Liver (tissue), 9 donors: ENCODE data around the gene CDKN2AIPNL. TPM values are rescaled to one million over a fixed set of nuclear protein-coding genes. Genes with fewer than 3 reads are reported as not detected.

Source experiments
- DNase-seq: peaks from one replicate; pipeline ENCODE4 v3.0.0-alpha.2; 2017; ENCODE audit warnings: low spot score
- H3K27ac ChIP-seq, 2 donors: one replicate each; pipeline ENCODE4 v1.7.0; 2013; ENCODE audit warnings: inconsistent platforms in 2 of 2, low read length in 2 of 2, control low read depth in 1 of 2, low read depth in 1 of 2, mild to moderate bottlenecking in 1 of 2
- H3K27me3 ChIP-seq, 4 donors: one replicate each; pipeline versions ENCODE4 v1.6.1 to v1.7.0; 2013; ENCODE audit warnings: low read length in 3 of 4, inconsistent platforms in 1 of 4, mild to moderate bottlenecking in 1 of 4, moderate library complexity in 1 of 4; ENCODE audit not compliant: control insufficient read depth in 4 of 4, insufficient read depth in 4 of 4
- H3K36me3 ChIP-seq, 4 donors: one replicate each; pipeline versions ENCODE4 v1.6.1 to v1.7.0; 2013; ENCODE audit warnings: low read length in 3 of 4, mild to moderate bottlenecking in 3 of 4, low read depth in 1 of 4, moderate library complexity in 1 of 4; ENCODE audit not compliant: control insufficient read depth in 4 of 4, insufficient read depth in 3 of 4
- H3K4me1 ChIP-seq, 4 donors: one replicate each; pipeline versions ENCODE4 v1.6.1 to v1.7.0; 2013; ENCODE audit warnings: low read length in 3 of 4, mild to moderate bottlenecking in 3 of 4, moderate library complexity in 1 of 4; ENCODE audit not compliant: control insufficient read depth in 4 of 4, insufficient read depth in 4 of 4
- H3K4me3 ChIP-seq, 3 donors: one replicate each; pipeline versions ENCODE4 v1.6.1 to v1.7.0; 2013; ENCODE audit warnings: low read length in 3 of 3, control low read depth in 1 of 3, low read depth in 1 of 3, mild to moderate bottlenecking in 1 of 3
- H3K9ac ChIP-seq, 2 donors: one replicate each; pipeline ENCODE4 v1.7.0; 2013; ENCODE audit warnings: low read length in 2 of 2, mild to moderate bottlenecking in 2 of 2, moderate library complexity in 2 of 2, control low read depth in 1 of 2, low read depth in 1 of 2
- H3K9me3 ChIP-seq, 4 donors: one replicate each; pipeline versions ENCODE4 v1.6.1 to v1.7.0; 2013; ENCODE audit warnings: low read length in 3 of 4; ENCODE audit not compliant: control insufficient read depth in 4 of 4
- EGR1 ChIP-seq, 2 donors: IDR thresholded peaks; 2 replicates each; pipeline ENCODE4 v1.6.1; 2016 to 2018; ENCODE audit warnings: antibody characterized with exemption in 2 of 2, low read depth in 2 of 2
- GABPA ChIP-seq, 2 donors: IDR thresholded peaks in 1 of 2; conservative IDR thresholded peaks in 1 of 2; 2 replicates each; pipeline ENCODE4 v1.6.1; 2016; ENCODE audit warnings: antibody characterized with exemption in 2 of 2, mild to moderate bottlenecking in 1 of 2, moderate library complexity in 1 of 2
- HNF4A ChIP-seq, 2 donors: conservative IDR thresholded peaks; 2 replicates each; pipeline ENCODE4 v1.6.1; 2016; ENCODE audit warnings: antibody characterized with exemption in 2 of 2, mild to moderate bottlenecking in 2 of 2
- JUND ChIP-seq, 2 donors: IDR thresholded peaks; 2 replicates each; pipeline ENCODE4 v1.6.1; 2016; ENCODE audit warnings: antibody characterized with exemption in 2 of 2
- NR2F2 ChIP-seq: IDR thresholded peaks from 2 replicates; pipeline ENCODE4 v1.6.1; 2016; ENCODE audit warnings: antibody characterized with exemption
- RXRA ChIP-seq, 2 donors: IDR thresholded peaks; 2 replicates each; pipeline ENCODE4 v1.6.1; 2017 to 2018; ENCODE audit warnings: antibody characterized with exemption in 2 of 2, mild to moderate bottlenecking in 1 of 2
- SP1 ChIP-seq: IDR thresholded peaks from 2 replicates; pipeline ENCODE4 v1.6.1; 2018; ENCODE audit warnings: antibody characterized with exemption, mild to moderate bottlenecking
- YY1 ChIP-seq: IDR thresholded peaks from 2 replicates; pipeline ENCODE4 v1.6.1; 2016; ENCODE audit warnings: antibody characterized with exemption, mild to moderate bottlenecking
- WGBS: extraction: QIAGEN DNeasy Blood & Tissue Kit; methylation state at CpG from one replicate; pipeline ENCODE4 v1.1.7; 2013; 5-methylcytosine and 5-hydroxymethylcytosine counted together
- polyA plus RNA-seq, 2 donors: library from polyadenylated mRNA; stranded (reverse) in 1 of 2; unstranded in 1 of 2; fragments of 200-250 nt in 1 of 2; fragments of >200 nt in 1 of 2; fragmentation: Nextera tagmentation in 1 of 2; extraction: Ambion mirVana in 1 of 2; gene quantifications; one replicate each; pipeline versions ENCODE4 v1.2.1 to v1.2.3, GENCODE V29; 2013 to 2015
- total RNA-seq, 2 donors: library from RNA; depleted of rRNA; stranded (reverse); fragments of >200 nt; gene quantifications; one replicate each; pipeline ENCODE4 v1.2.3, GENCODE V29; 2014
- TF ChIP-seq, protein P1 (sequence below): fragments of 150-350 bp; IDR thresholded peaks from 2 replicates; pipeline ENCODE4 v1.5.1; 2017; ENCODE audit warnings: improper control_type of control experiment, low read depth, low read length; ENCODE audit not compliant: missing input control
- TF ChIP-seq, protein P2 (sequence below): IDR thresholded peaks from 2 replicates; pipeline ENCODE4 v1.6.1; 2016; ENCODE audit warnings: antibody characterized with exemption, mild to moderate bottlenecking
- TF ChIP-seq, protein P3 (sequence below): IDR thresholded peaks from 2 replicates; pipeline ENCODE4 v1.6.1; 2016; ENCODE audit warnings: antibody characterized with exemption
- donor health status: healthy.
- donor health status: healthy.
- donor health status: healthy.
- donor health status: healthy.
- donor health status: healthy.

CDKN2AIPNL gene
- total and polyA plus RNA-seq, 4 donors = 7.2 to 13.3 (median 9.3) TPM

DNA sequence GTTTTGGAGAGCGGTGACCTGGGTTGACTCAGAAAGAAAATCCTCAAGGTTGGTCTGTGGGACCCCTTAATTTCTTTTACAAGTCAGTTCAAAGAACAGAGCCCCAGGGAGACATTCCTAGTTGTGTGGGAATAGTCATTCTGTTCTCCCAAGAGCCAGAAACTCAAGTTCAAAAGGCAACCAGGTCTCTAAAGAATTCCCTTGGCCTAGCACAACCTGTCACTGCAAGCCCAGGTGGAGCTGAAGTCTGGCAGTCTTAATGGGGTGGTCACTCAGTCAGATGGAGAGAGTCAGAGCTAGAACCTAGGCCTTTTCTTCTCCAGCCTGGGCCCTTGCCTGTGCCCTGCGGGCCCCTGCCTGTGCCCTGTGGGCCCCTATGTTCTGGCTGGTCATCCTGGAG lies 37.5 kb upstream of the CDKN2AIPNL start:
- TF ChIP-seq, protein P1, sequence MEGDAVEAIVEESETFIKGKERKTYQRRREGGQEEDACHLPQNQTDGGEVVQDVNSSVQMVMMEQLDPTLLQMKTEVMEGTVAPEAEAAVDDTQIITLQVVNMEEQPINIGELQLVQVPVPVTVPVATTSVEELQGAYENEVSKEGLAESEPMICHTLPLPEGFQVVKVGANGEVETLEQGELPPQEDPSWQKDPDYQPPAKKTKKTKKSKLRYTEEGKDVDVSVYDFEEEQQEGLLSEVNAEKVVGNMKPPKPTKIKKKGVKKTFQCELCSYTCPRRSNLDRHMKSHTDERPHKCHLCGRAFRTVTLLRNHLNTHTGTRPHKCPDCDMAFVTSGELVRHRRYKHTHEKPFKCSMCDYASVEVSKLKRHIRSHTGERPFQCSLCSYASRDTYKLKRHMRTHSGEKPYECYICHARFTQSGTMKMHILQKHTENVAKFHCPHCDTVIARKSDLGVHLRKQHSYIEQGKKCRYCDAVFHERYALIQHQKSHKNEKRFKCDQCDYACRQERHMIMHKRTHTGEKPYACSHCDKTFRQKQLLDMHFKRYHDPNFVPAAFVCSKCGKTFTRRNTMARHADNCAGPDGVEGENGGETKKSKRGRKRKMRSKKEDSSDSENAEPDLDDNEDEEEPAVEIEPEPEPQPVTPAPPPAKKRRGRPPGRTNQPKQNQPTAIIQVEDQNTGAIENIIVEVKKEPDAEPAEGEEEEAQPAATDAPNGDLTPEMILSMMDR = no peak
- TF ChIP-seq, protein P2, sequence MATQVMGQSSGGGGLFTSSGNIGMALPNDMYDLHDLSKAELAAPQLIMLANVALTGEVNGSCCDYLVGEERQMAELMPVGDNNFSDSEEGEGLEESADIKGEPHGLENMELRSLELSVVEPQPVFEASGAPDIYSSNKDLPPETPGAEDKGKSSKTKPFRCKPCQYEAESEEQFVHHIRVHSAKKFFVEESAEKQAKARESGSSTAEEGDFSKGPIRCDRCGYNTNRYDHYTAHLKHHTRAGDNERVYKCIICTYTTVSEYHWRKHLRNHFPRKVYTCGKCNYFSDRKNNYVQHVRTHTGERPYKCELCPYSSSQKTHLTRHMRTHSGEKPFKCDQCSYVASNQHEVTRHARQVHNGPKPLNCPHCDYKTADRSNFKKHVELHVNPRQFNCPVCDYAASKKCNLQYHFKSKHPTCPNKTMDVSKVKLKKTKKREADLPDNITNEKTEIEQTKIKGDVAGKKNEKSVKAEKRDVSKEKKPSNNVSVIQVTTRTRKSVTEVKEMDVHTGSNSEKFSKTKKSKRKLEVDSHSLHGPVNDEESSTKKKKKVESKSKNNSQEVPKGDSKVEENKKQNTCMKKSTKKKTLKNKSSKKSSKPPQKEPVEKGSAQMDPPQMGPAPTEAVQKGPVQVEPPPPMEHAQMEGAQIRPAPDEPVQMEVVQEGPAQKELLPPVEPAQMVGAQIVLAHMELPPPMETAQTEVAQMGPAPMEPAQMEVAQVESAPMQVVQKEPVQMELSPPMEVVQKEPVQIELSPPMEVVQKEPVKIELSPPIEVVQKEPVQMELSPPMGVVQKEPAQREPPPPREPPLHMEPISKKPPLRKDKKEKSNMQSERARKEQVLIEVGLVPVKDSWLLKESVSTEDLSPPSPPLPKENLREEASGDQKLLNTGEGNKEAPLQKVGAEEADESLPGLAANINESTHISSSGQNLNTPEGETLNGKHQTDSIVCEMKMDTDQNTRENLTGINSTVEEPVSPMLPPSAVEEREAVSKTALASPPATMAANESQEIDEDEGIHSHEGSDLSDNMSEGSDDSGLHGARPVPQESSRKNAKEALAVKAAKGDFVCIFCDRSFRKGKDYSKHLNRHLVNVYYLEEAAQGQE = no peak
- TF ChIP-seq, protein P3, sequence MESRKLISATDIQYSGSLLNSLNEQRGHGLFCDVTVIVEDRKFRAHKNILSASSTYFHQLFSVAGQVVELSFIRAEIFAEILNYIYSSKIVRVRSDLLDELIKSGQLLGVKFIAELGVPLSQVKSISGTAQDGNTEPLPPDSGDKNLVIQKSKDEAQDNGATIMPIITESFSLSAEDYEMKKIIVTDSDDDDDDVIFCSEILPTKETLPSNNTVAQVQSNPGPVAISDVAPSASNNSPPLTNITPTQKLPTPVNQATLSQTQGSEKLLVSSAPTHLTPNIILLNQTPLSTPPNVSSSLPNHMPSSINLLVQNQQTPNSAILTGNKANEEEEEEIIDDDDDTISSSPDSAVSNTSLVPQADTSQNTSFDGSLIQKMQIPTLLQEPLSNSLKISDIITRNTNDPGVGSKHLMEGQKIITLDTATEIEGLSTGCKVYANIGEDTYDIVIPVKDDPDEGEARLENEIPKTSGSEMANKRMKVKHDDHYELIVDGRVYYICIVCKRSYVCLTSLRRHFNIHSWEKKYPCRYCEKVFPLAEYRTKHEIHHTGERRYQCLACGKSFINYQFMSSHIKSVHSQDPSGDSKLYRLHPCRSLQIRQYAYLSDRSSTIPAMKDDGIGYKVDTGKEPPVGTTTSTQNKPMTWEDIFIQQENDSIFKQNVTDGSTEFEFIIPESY = no peak
- TF ChIP-seq SP1 (no peak), YY1 (no peak), JUND (IDR thresholded peaks at IDR 0.05) (no peak), EGR1 (IDR thresholded peaks at IDR 0.05; ENCODE audit: low read depth in 2 of 2) (no peak), RXRA (IDR thresholded peaks at IDR 0.05) (no peak), GABPA (IDR thresholded peaks at IDR 0.05 in 1 of 2, conservative IDR thresholded peaks at IDR 0.05 in 1 of 2) (no peak)

DNA sequence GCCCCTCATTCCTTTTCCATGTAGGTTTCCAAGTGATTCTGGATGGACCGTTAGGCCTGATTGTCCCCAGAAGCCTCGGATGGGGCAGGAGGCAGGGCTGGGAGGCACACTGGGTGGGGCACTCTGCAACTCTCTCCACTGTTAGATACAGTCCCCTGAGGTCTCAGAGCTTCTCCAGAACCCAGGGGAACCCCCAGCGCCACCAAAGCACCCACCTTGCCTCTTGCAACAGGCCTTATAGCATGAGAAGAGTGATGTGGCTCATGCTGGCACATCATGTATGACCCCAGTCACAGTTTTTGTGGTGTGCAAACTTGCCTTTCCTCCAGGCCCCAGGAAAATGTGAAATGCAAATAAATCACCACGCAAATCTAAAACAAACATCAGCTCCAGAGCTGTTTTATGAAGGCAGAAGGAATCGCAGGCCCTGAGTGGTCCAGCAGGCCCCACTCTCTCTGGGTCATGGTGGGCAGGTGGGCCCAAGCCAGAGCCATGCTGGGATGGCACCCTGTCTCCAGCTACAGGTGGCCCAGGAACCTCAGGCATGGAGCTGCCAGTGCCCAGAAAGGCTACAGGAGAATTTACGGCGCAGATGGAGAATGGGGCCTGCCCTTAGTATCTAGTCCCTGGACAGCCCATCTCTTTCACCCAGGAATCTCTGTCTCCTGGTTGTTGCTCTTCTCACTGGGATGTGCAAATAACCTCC lies 36.3 kb upstream of the CDKN2AIPNL start:
- DNase-seq = no peak
- H3K36me3 ChIP-seq = no peaks in the 10 kb centered on the region
- WGBS = 88% methylated on average over 7 of the region's 7 CpGs
- H3K9me3 ChIP-seq = no peaks in the 10 kb centered on the region
- TF ChIP-seq NR2F2 (no peak), HNF4A (conservative IDR thresholded peaks at IDR 0.05) (no peak), RXRA (IDR thresholded peaks at IDR 0.05) (no peak)
- TF ChIP-seq, protein P2 = no peak
- no peak overlapping the region for H3K27ac ChIP-seq
- no peaks in the 10 kb centered on the region for H3K27me3 ChIP-seq
- no peak overlapping the region for H3K9ac ChIP-seq
- no peaks in the 10 kb centered on the region for H3K4me1 ChIP-seq
- H3K4me3 ChIP-seq = no peak overlapping the region

More for the DNA sequence above, 37.5 kb upstream of the CDKN2AIPNL start:
- H3K36me3 ChIP-seq = no peaks in the 10 kb centered on the region
- DNase-seq = no peak
- H3K9ac ChIP-seq = no peak overlapping the region
- 98% methylated on average over 2 of the region's 2 CpGs for WGBS
- H3K4me3 ChIP-seq = no peak overlapping the region
- H3K9me3 ChIP-seq = no peaks in the 10 kb centered on the region
- no peak overlapping the region for H3K27ac ChIP-seq
- no peaks in the 10 kb centered on the region for H3K4me1 ChIP-seq
- no peaks in the 10 kb centered on the region for H3K27me3 ChIP-seq
